ENCODE data around the gene HYI. TPM values are rescaled to one million over a fixed set of nuclear protein-coding genes. Genes with fewer than 3 reads are reported as not detected.

HYI gene
- total RNA-seq, 1 experiment from 2014 or later: 55.3 TPM

GRCh38 chr1:43435146-43436145, 18.3 kb downstream of the HYI start:
- H3K27me3 ChIP-seq (ENCODE audit: control insufficient read depth, insufficient read depth, low read length): no peaks in the 10 kb centered on the region
- TF ChIP-seq TCF7L2 (IDR thresholded peaks at IDR 0.05; ENCODE audit: low read depth, low read length): no peak
- TF ChIP-seq, protein P1, sequence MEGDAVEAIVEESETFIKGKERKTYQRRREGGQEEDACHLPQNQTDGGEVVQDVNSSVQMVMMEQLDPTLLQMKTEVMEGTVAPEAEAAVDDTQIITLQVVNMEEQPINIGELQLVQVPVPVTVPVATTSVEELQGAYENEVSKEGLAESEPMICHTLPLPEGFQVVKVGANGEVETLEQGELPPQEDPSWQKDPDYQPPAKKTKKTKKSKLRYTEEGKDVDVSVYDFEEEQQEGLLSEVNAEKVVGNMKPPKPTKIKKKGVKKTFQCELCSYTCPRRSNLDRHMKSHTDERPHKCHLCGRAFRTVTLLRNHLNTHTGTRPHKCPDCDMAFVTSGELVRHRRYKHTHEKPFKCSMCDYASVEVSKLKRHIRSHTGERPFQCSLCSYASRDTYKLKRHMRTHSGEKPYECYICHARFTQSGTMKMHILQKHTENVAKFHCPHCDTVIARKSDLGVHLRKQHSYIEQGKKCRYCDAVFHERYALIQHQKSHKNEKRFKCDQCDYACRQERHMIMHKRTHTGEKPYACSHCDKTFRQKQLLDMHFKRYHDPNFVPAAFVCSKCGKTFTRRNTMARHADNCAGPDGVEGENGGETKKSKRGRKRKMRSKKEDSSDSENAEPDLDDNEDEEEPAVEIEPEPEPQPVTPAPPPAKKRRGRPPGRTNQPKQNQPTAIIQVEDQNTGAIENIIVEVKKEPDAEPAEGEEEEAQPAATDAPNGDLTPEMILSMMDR (IDR thresholded peaks at IDR 0.05): no peak
- no peak for TF ChIP-seq POLR2AphosphoS5 (IDR thresholded peaks at IDR 0.05; ENCODE audit: low read depth, low read length)
- TF ChIP-seq, protein P2, sequence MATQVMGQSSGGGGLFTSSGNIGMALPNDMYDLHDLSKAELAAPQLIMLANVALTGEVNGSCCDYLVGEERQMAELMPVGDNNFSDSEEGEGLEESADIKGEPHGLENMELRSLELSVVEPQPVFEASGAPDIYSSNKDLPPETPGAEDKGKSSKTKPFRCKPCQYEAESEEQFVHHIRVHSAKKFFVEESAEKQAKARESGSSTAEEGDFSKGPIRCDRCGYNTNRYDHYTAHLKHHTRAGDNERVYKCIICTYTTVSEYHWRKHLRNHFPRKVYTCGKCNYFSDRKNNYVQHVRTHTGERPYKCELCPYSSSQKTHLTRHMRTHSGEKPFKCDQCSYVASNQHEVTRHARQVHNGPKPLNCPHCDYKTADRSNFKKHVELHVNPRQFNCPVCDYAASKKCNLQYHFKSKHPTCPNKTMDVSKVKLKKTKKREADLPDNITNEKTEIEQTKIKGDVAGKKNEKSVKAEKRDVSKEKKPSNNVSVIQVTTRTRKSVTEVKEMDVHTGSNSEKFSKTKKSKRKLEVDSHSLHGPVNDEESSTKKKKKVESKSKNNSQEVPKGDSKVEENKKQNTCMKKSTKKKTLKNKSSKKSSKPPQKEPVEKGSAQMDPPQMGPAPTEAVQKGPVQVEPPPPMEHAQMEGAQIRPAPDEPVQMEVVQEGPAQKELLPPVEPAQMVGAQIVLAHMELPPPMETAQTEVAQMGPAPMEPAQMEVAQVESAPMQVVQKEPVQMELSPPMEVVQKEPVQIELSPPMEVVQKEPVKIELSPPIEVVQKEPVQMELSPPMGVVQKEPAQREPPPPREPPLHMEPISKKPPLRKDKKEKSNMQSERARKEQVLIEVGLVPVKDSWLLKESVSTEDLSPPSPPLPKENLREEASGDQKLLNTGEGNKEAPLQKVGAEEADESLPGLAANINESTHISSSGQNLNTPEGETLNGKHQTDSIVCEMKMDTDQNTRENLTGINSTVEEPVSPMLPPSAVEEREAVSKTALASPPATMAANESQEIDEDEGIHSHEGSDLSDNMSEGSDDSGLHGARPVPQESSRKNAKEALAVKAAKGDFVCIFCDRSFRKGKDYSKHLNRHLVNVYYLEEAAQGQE (IDR thresholded peaks at IDR 0.05; ENCODE audit: insufficient read depth in 1 of 2, low read depth in 2 of 2, low read length in 1 of 2): no peak
- POLR2A ChIA-PET: no interaction called here
- H3K9me3 ChIP-seq (ENCODE audit: control insufficient read depth, insufficient read depth, low read depth, low read length): no peaks in the 10 kb centered on the region
- no peak for DNase-seq (ENCODE audit: low read depth, low spot score)
- intact Hi-C loops (cut with micrococcal nuclease; ENCODE audit: unreplicated experiment): no loop called here
- H3K4me1 ChIP-seq (ENCODE audit: control insufficient read depth, insufficient read depth, low read length): no peaks in the 10 kb centered on the region
- no peak for ATAC-seq
- CTCF ChIA-PET: no interaction called here
- H3K36me3 ChIP-seq (ENCODE audit: control insufficient read depth, insufficient read depth, low read length): no peaks in the 10 kb centered on the region; the same call in 1 of the 2 replicates
- no peak overlapping the region for H3K27ac ChIP-seq (ENCODE audit: low read length)
- no TSS peak for BruUV-seq (replicated peaks)
- in situ Hi-C loops (cut with HindIII; ENCODE audit: low pct_unique_long_range_greater_than_20kb, low sequenced_read_pairs): no loop called here
- no peak overlapping the region for H3K4me3 ChIP-seq (ENCODE audit: low read depth in 2 of 2, low read length in 2 of 2)

- ATAC-seq (no peak), DNase-seq (ENCODE audit: low read depth, low spot score) (no peak)
- Histone ChIP-seq H3K9me3 (ENCODE audit: control insufficient read depth, insufficient read depth, low read depth, low read length) (no peaks in the 10 kb centered on the region), H3K27ac (ENCODE audit: low read length) (no peak overlapping the region), H3K36me3 (ENCODE audit: control insufficient read depth, insufficient read depth, low read length) (no peaks in the 10 kb centered on the region; the same call in 1 of the 2 replicates), H3K27me3 (ENCODE audit: control insufficient read depth, insufficient read depth, low read length) (no peaks in the 10 kb centered on the region), H3K4me3 (ENCODE audit: low read depth in 2 of 2, low read length in 2 of 2) (no peak overlapping the region), H3K4me1 (ENCODE audit: control insufficient read depth, insufficient read depth, low read length) (no peaks in the 10 kb centered on the region)
- ChIA-PET POLR2A (no interaction called here), CTCF (no interaction called here)
- TF ChIP-seq, protein P2 (IDR thresholded peaks at IDR 0.05; ENCODE audit: insufficient read depth in 1 of 2, low read depth in 2 of 2, low read length in 1 of 2): no peak
- TF ChIP-seq TCF7L2 (IDR thresholded peaks at IDR 0.05; ENCODE audit: low read depth, low read length) (no peak), POLR2AphosphoS5 (IDR thresholded peaks at IDR 0.05; ENCODE audit: low read depth, low read length) (no peak), SIN3A (IDR thresholded peaks at IDR 0.05; ENCODE audit: borderline replicate concordance, insufficient read depth, low read depth, low read length) (no peak)
- TF ChIP-seq, protein P1 (IDR thresholded peaks at IDR 0.05): no peak
- BruUV-seq (replicated peaks): no TSS peak
- in situ Hi-C loops (cut with HindIII; ENCODE audit: low pct_unique_long_range_greater_than_20kb, low sequenced_read_pairs) (no loop called here), intact Hi-C loops (cut with micrococcal nuclease; ENCODE audit: unreplicated experiment) (no loop called here)
Observed at GRCh38 chr1:43434256-43434655, 19.5 kb downstream of the HYI start.
